Activated CD8-positive, alpha-beta memory T cell treated with anti-CD3 and anti-CD28 coated beads for 48 hours (primary cell): Measurements from ENCODE around the gene SMC4.
A peak's percentile ranks its signal among the peaks of the same experiment; 100 is the strongest.
"Not testable (repeated sequence)": the region's sequence is repeated elsewhere in the genome, so short reads cannot be mapped to it uniquely, and the experiment has no call there.

Experiments used
- DNase-seq, 3 experiments: peaks; one replicate each; pipeline ENCODE4 v3.0.0-alpha.2; 2020; ENCODE audit warnings: low read depth in 2 of 3, low spot score in 2 of 3

SMC4 gene

GRCh38 chr3:160445854-160446253, 46.4 kb downstream of the SMC4 start:
- no peak for DNase-seq

- no peak for DNase-seq
Observed at GRCh38 chr3:160446522-160447056, 47.1 kb downstream of the SMC4 start.

GRCh38 chr3:160447544-160447943, 48.1 kb downstream of the SMC4 start:
- DNase-seq, result no peak

- DNase-seq, result no peak
Observed at GRCh38 chr3:160448845-160449635, 49.6 kb downstream of the SMC4 start.

- DNase-seq, result peak; percentile 84 to 95 (median 93)
Observed at GRCh38 chr3:160449636-160450598, 50.5 kb downstream of the SMC4 start, which contains the start of gene TRIM59. TRIM59 (minus strand) TSS chr3:160449786; CDS start chr3:160439183, 10,603 bp downstream.

GRCh38 chr3:160450846-160451245, 51.4 kb downstream of the SMC4 start:
- no peak for DNase-seq

GRCh38 chr3:160451602-160452001, 52.2 kb downstream of the SMC4 start:
- DNase-seq, result no peak

GRCh38 chr3:160452251-160452650, 52.8 kb downstream of the SMC4 start:
- DNase-seq, result not testable (repeated sequence)

GRCh38 chr3:160454995-160455394, 55.5 kb downstream of the SMC4 start:
- DNase-seq, result no peak

- no peak for DNase-seq
Observed at GRCh38 chr3:160455846-160456245, 56.4 kb downstream of the SMC4 start.

- DNase-seq, result no peak
Observed at GRCh38 chr3:160458151-160458550, 58.7 kb downstream of the SMC4 start.

GRCh38 chr3:160459450-160459970, 60.1 kb downstream of the SMC4 start:
- DNase-seq, result no peak

GRCh38 chr3:160460033-160460432, 60.6 kb downstream of the SMC4 start:
- no peak for DNase-seq

- no peak for DNase-seq
Observed at GRCh38 chr3:160464321-160464720, 64.9 kb downstream of the SMC4 start.

GRCh38 chr3:160464971-160465370, 65.5 kb downstream of the SMC4 start:
- DNase-seq, result no peak

- no peak for DNase-seq
Observed at GRCh38 chr3:160470181-160470580, 70.7 kb downstream of the SMC4 start.

- DNase-seq, result no peak
Observed at GRCh38 chr3:160471892-160472291, 72.4 kb downstream of the SMC4 start.

- no peak for DNase-seq
Observed at GRCh38 chr3:160472344-160472743, 72.9 kb downstream of the SMC4 start.

- no peak for DNase-seq
Observed at GRCh38 chr3:160473221-160473620, 73.8 kb downstream of the SMC4 start.

- DNase-seq, result no peak
Observed at GRCh38 chr3:160473978-160474377, 74.5 kb downstream of the SMC4 start.

GRCh38 chr3:160474416-160474838, 75.0 kb downstream of the SMC4 start:
- DNase-seq, result no peak
